Lung (tissue), 12 donors: Measurements from ENCODE around the gene ERRFI1. TPM values are rescaled to one million over a fixed set of nuclear protein-coding genes. Genes with fewer than 3 reads are reported as not detected.

Experiments
- ATAC-seq: fragments of 200-7000 bp; cut with Tn5 transposase; one replicate; pipeline ENCODE4 v1.9.1; 2020; ENCODE audit warnings: moderate number of reproducible peaks; ENCODE audit not compliant: insufficient read depth, low FRiP score
- DNase-seq, 3 donors: peaks; one replicate each; pipeline ENCODE4 v3.0.0-alpha.2; 2013 to 2017
- H3K27ac ChIP-seq, 2 donors: one replicate each; pipeline ENCODE4 v1.5.1; 2013; ENCODE audit warnings: mild to moderate bottlenecking in 2 of 2, moderate library complexity in 2 of 2, control low read depth in 1 of 2, inconsistent platforms in 1 of 2, low read depth in 1 of 2, low read length in 1 of 2
- H3K27me3 ChIP-seq, 3 donors: one replicate each; pipeline ENCODE4 v1.5.1; 2013; ENCODE audit warnings: low read length in 2 of 3; ENCODE audit not compliant: control insufficient read depth in 3 of 3, insufficient read depth in 3 of 3
- H3K36me3 ChIP-seq, 4 donors: one replicate each; pipeline ENCODE4 v1.5.1; 2013; ENCODE audit warnings: low read length in 4 of 4, mild to moderate bottlenecking in 1 of 4, moderate library complexity in 1 of 4; ENCODE audit not compliant: control insufficient read depth in 4 of 4, insufficient read depth in 4 of 4
- H3K4me1 ChIP-seq, 5 donors: one replicate each; pipeline ENCODE4 v1.5.1; 2013; ENCODE audit warnings: low read length in 5 of 5, mild to moderate bottlenecking in 2 of 5, moderate library complexity in 1 of 5; ENCODE audit not compliant: control insufficient read depth in 5 of 5, insufficient read depth in 5 of 5
- H3K4me3 ChIP-seq: one replicate; pipeline ENCODE4 v1.5.1; 2013; ENCODE audit warnings: mild to moderate bottlenecking, control low read depth, moderate library complexity
- H3K9ac ChIP-seq, 2 donors: one replicate each; pipeline ENCODE4 v1.5.1; 2013; ENCODE audit warnings: low read length in 2 of 2, control low read depth in 1 of 2; ENCODE audit not compliant: insufficient read depth in 1 of 2
- H3K9me3 ChIP-seq, 4 donors: one replicate each; pipeline ENCODE4 v1.5.1; 2013; ENCODE audit warnings: low read length in 3 of 4, mild to moderate bottlenecking in 1 of 4, moderate library complexity in 1 of 4; ENCODE audit not compliant: control insufficient read depth in 4 of 4, insufficient read depth in 3 of 4
- CTCF ChIP-seq: IDR thresholded peaks from 2 replicates; pipeline ENCODE4 v1.5.1; 2012; ENCODE audit warnings: mild to moderate bottlenecking; ENCODE audit errors: control extremely low read depth, extremely low read depth
- WGBS, 2 donors: extraction: QIAGEN DNeasy Blood & Tissue Kit; methylation state at CpG; one replicate each; pipeline ENCODE4 v1.1.7; 2013; 5-methylcytosine and 5-hydroxymethylcytosine counted together
- polyA plus RNA-seq, 2 donors: library from polyadenylated mRNA; stranded (reverse); fragments of 200-250 nt; gene quantifications; one replicate each; pipeline ENCODE4 v1.2.1, GENCODE V29; 2013
- total RNA-seq, 2 donors: library from RNA; depleted of rRNA in 1 of 2; stranded (reverse); fragments of >200 nt in 1 of 2; gene quantifications; one replicate each; pipeline ENCODE4 v1.2.1, GENCODE V29; 2014 to 2021
- donor health status: control.
- donor health status: control.
- donor health status: Bipolar disorder and iron deficiency.
- donor health status: healthy.
- donor health status: DM: yes; HTN: yes; CAD: no.

The ERRFI1 gene
- total and polyA plus RNA-seq, 4 donors, result 26.5 to 89.2 (median 61.4) TPM

GRCh38 chr1:7993593-7994479 is 32.3 kb downstream of the ERRFI1 start:
- H3K9ac ChIP-seq, result no peak overlapping the region
- peaks cover 0 to 2% (median 0%) of the 10 kb centered on the region in 4 donors for H3K9me3 ChIP-seq
- H3K4me1 ChIP-seq, result peaks cover 0 to 2% (median 0%) of the 10 kb centered on the region in 5 donors
- no peak for ATAC-seq
- no peak for DNase-seq
- TF ChIP-seq CTCF, result no peak
- H3K27me3 ChIP-seq, result no peaks in the 10 kb centered on the region
- H3K27ac ChIP-seq, result no peak overlapping the region
- H3K36me3 ChIP-seq, result peaks cover 0 to 7% (median 3%) of the 10 kb centered on the region in 4 donors
- 74 to 86% methylated on average over 19 of the region's 19 CpGs for WGBS, 2 donors
- H3K4me3 ChIP-seq, result no peak overlapping the region

GRCh38 chr1:7992885-7993284 is 33.2 kb downstream of the ERRFI1 start:
- TF ChIP-seq CTCF, result no peak
- H3K4me1 ChIP-seq, result peaks cover 0 to 2% (median 0%) of the 10 kb centered on the region in 5 donors
- H3K27me3 ChIP-seq, result no peaks in the 10 kb centered on the region
- WGBS, 2 donors, result 95 to 98% methylated on average over 4 of the region's 4 CpGs
- ATAC-seq, result no peak
- no peak overlapping the region for H3K4me3 ChIP-seq
- peaks cover 0 to 7% (median 4%) of the 10 kb centered on the region in 4 donors for H3K36me3 ChIP-seq
- no peak for DNase-seq
- H3K27ac ChIP-seq, result no peak overlapping the region
- no peak overlapping the region for H3K9ac ChIP-seq
- H3K9me3 ChIP-seq, result peaks cover 0 to 2% (median 0%) of the 10 kb centered on the region in 4 donors

- no peaks in the 10 kb centered on the region for H3K27me3 ChIP-seq
- H3K9me3 ChIP-seq, result peaks cover 0 to 2% (median 0%) of the 10 kb centered on the region in 4 donors
- ATAC-seq, result no peak
- DNase-seq, result no peak
- no peak for TF ChIP-seq CTCF
- H3K4me1 ChIP-seq, result peaks cover 0 to 2% (median 0%) of the 10 kb centered on the region in 5 donors
- peaks cover 0 to 7% (median 6%) of the 10 kb centered on the region in 4 donors for H3K36me3 ChIP-seq
- H3K4me3 ChIP-seq, result no peak overlapping the region
- WGBS, 2 donors, result 90 to 94% methylated on average over 18 of the region's 18 CpGs
- H3K9ac ChIP-seq, result no peak overlapping the region
- no peak overlapping the region for H3K27ac ChIP-seq
These were observed 34.3 kb downstream of the ERRFI1 start for GRCh38 chr1:7991504-7992440.
